HG03135 (cell line): ENCODE data around the gene CDKAL1.

ENCODE experiments used
- ATAC-seq: cut with Tn5 transposase; IDR thresholded peaks from one replicate; pipeline ENCODE4 v1.9.1; 2021; ENCODE audit warnings: mild to moderate bottlenecking, moderate library complexity; ENCODE audit not compliant: unreplicated experiment

CDKAL1 gene

GRCh38 chr6:20946022-20946421, 411.8 kb downstream of the CDKAL1 start:
- ATAC-seq = no peak

GRCh38 chr6:20946890-20947289, 412.6 kb downstream of the CDKAL1 start:
- no peak for ATAC-seq

GRCh38 chr6:20947977-20948376, 413.7 kb downstream of the CDKAL1 start:
- ATAC-seq = no peak

- ATAC-seq = no peak
These were observed 414.3 kb downstream of the CDKAL1 start for GRCh38 chr6:20948556-20948955.

DNA sequence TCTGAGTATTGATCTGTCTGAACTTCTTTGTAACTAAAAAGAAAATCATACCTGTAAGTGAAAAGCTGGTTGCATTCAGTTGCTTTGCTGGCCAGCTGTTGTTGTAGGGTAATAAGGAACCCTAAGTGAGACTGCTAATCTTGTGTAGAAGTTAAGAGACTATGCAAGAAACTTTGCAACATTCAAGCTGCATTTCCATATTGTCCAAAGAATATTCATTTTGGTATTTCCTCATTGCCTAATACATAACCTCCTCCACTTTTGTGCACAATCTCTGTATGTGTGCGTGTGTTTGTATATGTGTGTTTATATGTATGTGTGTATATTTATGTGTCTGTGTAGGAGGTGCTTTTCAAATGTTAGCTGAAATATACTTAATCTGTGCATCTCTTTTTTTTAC, 414.9 kb downstream of the CDKAL1 start:
- no peak for ATAC-seq

DNA sequence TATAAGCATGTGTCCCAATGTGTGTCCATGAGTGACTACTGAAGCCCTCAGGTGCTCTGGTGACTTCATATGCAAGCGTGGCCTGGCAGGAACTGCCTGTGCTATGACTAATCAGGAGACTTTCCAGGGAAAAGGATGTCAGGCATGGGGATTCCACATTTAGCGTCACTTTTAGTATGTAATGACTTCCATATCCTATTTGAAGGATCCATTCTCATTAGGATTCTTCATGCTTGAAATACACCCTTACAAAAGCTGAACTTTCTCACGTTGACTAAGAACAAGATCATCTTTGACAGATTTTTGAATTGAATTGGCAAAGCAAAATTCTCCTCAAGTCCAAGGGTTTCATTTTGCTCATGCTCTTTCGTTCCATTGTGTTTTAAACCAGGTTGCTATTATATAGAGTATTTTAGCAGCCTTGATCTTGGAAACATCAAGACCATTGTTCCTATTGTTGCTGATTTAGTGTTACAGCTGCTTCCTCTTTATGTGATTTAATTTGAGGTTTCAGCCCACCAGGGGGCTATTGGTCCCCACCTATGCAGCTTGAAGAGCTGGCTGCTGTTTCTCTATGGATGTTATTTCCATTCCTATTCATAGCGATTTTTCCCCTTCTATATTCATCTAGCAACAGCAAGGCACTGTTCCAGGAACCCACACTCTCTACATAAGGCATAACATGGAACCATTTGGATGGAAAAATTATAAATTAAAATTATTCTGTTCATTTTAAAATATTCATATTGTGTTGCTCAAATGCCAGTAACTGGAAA, 418.6 kb downstream of the CDKAL1 start:
- no peak for ATAC-seq

GRCh38 chr6:20954315-20954714, 420.1 kb downstream of the CDKAL1 start:
- no peak for ATAC-seq

GRCh38 chr6:20955131-20955530, 420.9 kb downstream of the CDKAL1 start:
- no peak for ATAC-seq

- ATAC-seq = no peak
These were observed 421.5 kb downstream of the CDKAL1 start for GRCh38 chr6:20955751-20956150.

DNA sequence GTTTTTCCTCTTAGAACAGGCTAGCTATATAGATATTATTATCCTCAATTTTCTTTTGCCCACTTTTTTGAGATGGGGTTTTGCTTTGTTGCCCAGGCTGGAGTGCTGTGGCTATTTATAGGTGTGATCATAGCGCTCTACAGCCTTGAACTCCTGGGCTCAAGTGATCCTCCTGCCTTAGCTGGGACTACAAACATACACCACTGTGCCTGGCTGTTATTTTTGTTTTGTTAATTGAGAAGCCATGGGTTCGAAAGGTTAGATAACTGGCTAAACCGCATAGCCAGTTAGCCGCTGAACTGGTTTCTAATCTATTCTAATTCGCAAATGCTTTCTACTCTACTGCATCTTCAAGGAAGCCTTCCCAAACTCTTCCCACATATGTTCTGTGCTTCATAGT, 425.8 kb downstream of the CDKAL1 start:
- no peak for ATAC-seq

DNA sequence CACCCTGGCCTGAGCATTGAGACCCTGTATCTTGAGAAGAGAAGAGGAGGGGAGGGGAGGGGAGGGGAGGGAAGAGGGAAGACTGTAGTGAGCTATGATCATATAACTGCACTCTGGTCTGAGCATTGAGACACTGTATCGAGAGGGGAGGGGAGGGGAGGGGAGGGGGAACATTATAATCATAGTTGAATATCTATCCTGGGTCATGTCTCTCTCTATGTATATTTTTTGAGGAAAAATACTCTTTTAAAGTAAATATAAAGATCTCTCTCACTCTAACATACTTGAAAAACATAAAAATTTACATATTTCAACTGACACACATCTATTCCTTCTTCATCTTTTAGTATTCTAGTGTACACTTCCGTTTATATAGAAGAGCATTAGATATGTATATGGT, 431.0 kb downstream of the CDKAL1 start:
- no peak for ATAC-seq

GRCh38 chr6:20965915-20966314, 431.7 kb downstream of the CDKAL1 start:
- no peak for ATAC-seq

DNA sequence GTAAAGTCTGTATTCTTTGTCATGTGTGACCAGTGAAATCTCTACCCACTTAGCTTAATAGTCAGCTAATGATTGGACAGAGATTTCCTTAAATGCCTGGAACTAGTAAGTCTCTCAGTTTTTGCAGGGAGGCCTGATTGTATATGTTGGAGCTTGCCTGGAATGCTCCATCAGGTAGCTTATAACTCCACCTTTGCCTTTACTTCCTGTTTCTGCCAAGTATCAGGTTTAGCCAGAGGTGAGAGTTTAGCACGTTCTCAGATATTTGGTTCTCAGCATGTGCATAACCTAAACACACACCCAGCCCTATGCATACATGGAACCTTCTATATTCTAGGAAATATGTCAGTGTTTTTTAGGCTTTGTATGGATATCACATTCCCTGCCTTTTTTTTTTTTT, 435.3 kb downstream of the CDKAL1 start:
- ATAC-seq = no peak

DNA sequence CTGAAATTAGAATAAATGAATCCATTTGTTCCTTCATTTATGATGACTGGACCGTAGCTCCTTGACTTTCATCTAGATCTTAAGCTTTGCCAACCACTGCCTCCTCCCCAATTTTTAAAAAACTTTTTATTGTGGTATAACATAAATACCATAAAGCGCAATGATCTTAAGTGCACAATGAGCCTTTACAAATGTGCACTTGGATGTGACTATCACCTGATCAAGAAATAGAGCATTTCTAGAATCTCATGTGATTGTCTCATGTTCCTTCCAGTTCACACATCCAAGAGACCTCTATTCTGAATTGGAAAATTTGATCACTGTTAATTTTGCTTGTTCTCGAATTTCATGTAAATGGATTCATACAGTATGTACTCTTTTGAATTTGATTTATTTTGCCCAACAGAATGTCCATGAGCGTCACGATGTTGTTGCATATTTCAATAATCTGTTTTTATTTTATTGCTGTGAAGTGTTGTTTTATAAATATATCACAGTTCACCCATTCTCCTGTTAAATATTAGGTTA, 442.2 kb downstream of the CDKAL1 start:
- no peak for ATAC-seq

GRCh38 chr6:20978151-20978614, 443.9 kb downstream of the CDKAL1 start:
- peak; percentile 76 for ATAC-seq

DNA sequence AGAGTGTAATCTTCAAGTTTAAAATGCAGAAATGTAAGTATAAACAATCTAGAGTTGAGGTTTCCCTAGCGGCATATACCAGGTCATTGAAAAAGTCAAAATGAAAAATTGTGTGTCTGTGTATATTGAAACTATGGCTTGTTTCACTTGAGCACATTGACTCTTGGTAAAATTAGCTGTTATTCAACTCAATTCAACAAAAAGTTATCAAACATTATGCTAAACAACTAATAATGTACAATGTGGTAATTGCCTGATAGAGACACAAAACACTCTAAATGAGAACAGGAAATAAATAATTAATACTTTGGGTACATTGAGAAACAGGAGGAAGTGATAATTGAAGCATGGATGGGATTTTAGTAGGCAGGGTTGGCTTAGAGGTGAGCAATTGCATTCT, 444.8 kb downstream of the CDKAL1 start:
- no peak for ATAC-seq

DNA sequence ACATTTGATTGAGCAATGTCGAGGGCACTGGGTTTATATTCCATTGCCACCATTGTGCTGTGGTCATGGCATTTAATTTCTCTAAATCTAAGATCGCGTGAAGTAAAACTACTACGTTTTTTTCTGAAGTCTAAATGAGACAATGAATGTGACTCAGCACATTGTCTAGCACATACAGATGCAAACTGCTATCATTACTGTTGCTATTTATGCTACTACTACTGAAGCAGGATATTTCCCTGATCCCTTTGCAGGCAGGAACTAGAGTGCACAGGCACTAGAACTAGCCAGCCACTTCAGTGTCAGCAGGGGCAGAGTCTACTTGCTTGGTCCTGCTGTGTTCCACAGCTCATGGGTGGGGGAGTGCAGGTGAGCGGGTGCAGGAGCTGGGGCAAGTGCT, 449.7 kb downstream of the CDKAL1 start:
- no peak for ATAC-seq

- ATAC-seq = no peak
These were observed 451.6 kb downstream of the CDKAL1 start for GRCh38 chr6:20985821-20986220.

DNA sequence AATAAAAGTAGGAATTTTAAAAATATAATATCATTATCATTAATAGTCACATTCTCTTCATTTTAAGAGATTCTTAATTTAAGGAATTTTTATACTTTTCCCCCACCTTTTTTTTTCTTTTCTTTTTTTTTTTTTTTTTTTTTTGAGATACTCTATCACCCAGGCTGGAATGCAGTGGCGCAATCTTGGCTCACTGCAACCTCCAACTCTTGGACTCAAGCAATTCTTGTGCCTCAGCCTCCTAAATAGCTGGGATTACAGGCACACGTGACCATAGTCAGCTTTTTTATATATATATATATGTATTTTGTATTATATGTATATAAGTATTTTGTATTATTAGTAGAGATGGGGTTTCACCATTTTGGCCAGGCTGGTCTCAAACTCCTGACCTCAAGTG, 457.7 kb downstream of the CDKAL1 start:
- ATAC-seq = no peak

DNA sequence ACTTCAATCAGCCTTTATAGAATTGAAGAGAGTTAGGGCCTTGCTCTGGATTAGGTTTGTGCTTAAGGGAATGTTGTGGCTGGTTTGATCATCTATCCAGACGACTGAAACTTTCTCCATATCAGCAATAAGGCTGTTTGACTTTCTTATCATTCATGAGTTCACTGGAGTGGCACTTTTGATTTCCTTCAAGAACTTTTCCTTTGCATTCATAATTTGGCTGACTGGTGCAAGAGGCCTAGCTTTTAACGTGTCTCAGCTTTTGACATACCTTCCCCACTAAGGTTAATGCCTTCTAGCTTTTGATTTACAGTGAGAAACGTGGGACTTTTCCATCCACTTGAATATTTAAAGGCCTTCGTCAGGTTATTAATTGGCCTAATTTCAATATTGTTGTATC, 461.8 kb downstream of the CDKAL1 start:
- ATAC-seq = no peak

- ATAC-seq = no peak
These were observed 463.0 kb downstream of the CDKAL1 start for GRCh38 chr6:20997143-20997769.

DNA sequence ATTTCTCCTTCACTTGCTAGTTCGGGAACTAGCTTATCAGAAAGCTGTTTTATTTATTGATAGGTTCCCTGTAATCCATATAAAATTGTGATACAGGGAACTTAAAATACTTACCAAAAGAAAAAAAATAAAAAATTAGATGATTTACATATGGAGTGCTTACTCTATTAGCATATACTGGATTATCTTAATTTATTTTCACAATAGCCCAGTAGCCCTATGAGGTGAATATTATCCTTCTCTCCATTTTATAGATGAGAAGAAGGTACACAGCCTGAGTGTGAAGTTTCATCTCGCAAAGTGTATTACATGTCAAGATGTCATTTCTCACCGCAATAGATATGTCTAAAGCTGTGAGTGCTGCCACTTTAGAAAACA, 463.5 kb downstream of the CDKAL1 start:
- ATAC-seq = no peak
